Prostate gland (tissue), 2 donors: ENCODE results near the gene RIPOR3.

Source experiments
- POLR2A ChIP-seq: fragments of 450-650 bp; IDR thresholded peaks from one replicate; pipeline ENCODE4 v1.6.1; 2016; ENCODE audit warnings: antibody characterized with exemption, mild to moderate bottlenecking
- POLR2AphosphoS5 ChIP-seq: sonication (generic); formaldehyde crosslinking; IDR thresholded peaks from one replicate; pipeline ENCODE4 v1.6.1; 2017; ENCODE audit warnings: antibody characterized with exemption
- TF ChIP-seq, protein P1 (sequence below), 4 experiments: fragments of 200-600 bp in 2 of 4; fragments of 450-650 bp in 2 of 4; sonication (generic) in 2 of 4; IDR thresholded peaks; 1 replicate in 3 of 4; 2 replicates in 1 of 4; pipeline ENCODE4 v1.5.1; 2016 to 2019; ENCODE audit warnings: antibody characterized with exemption in 4 of 4, mild to moderate bottlenecking in 2 of 4, moderate library complexity in 2 of 4

DNA sequence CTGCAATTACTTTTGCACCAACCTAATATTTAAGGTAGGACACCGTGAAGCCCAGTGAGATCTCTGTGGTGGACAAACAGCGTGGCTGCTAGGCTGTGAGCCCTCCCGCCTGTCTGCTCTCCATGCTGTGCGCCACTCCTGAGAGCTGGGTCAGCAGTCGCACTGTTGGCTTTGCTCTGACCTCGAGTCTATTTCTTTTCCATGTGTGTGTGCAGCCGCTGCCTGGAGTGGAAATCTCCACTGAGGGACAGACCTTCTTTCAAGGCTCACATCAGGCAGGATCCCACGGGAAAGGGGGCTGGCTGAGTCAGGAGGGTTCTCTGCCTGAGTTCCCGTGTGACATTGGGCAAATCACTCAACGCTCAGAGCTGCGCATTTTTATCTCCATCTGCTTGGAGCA is 27.1 kb downstream of the RIPOR3 start:
- TF ChIP-seq POLR2A (no peak), POLR2AphosphoS5 (no peak)
- TF ChIP-seq, protein P1, sequence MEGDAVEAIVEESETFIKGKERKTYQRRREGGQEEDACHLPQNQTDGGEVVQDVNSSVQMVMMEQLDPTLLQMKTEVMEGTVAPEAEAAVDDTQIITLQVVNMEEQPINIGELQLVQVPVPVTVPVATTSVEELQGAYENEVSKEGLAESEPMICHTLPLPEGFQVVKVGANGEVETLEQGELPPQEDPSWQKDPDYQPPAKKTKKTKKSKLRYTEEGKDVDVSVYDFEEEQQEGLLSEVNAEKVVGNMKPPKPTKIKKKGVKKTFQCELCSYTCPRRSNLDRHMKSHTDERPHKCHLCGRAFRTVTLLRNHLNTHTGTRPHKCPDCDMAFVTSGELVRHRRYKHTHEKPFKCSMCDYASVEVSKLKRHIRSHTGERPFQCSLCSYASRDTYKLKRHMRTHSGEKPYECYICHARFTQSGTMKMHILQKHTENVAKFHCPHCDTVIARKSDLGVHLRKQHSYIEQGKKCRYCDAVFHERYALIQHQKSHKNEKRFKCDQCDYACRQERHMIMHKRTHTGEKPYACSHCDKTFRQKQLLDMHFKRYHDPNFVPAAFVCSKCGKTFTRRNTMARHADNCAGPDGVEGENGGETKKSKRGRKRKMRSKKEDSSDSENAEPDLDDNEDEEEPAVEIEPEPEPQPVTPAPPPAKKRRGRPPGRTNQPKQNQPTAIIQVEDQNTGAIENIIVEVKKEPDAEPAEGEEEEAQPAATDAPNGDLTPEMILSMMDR (IDR thresholded peaks at IDR 0.05), result no peak
